GM23338 (cell line): ENCODE data around the gene SDHAF2. TPM values are rescaled to one million over a fixed set of nuclear protein-coding genes. Genes with fewer than 3 reads are reported as not detected.
A peak's percentile ranks its signal among the peaks of the same experiment; 100 is the strongest.

Source experiments
- ATAC-seq: fragments of 200-7000 bp; cut with Tn5 transposase; 3 replicates; pipeline ENCODE4 v1.9.1; 2020
- DNase-seq: peaks from one replicate; pipeline ENCODE4 v3.0.0-alpha.2; 2015; ENCODE audit warnings: low spot score
- H2AFZ ChIP-seq: fragments of 200-600 bp; sonication (generic); 2 replicates; pipeline ENCODE4 v1.8.0; 2016; ENCODE audit warnings: antibody characterized with exemption, mild to moderate bottlenecking, moderate library complexity
- H3F3A ChIP-seq: fragments of 200-600 bp; sonication (generic); replicated peaks from 2 replicates; pipeline ENCODE4 v1.8.0; 2017; ENCODE audit warnings: antibody characterized with exemption, mixed run types, low read depth
- H3K27ac ChIP-seq: fragments of 200-600 bp; sonication (generic); 2 replicates; pipeline ENCODE4 v1.6.1; 2016; ENCODE audit warnings: low read depth
- H3K27me3 ChIP-seq: fragments of 200-600 bp; sonication (generic); 2 replicates; pipeline ENCODE4 v1.8.0; 2016; ENCODE audit warnings: mild to moderate bottlenecking, mixed run types, moderate library complexity; ENCODE audit not compliant: insufficient read depth
- H3K36me3 ChIP-seq: fragments of 200-600 bp; sonication (generic); 2 replicates; pipeline ENCODE4 v1.8.0; 2016; ENCODE audit warnings: mild to moderate bottlenecking; ENCODE audit not compliant: insufficient read depth
- H3K4me1 ChIP-seq: fragments of 200-600 bp; sonication (generic); 2 replicates; pipeline ENCODE4 v1.8.0; 2016; ENCODE audit warnings: mild to moderate bottlenecking, moderate library complexity; ENCODE audit not compliant: insufficient read depth
- H3K4me2 ChIP-seq: fragments of 200-600 bp; sonication (generic); 2 replicates; pipeline ENCODE4 v1.7.1; 2017; ENCODE audit warnings: mixed run types
- H3K4me3 ChIP-seq: fragments of 200-600 bp; sonication (generic); 2 replicates; pipeline ENCODE4 v1.6.1; 2016; ENCODE audit warnings: mixed run types
- H3K79me2 ChIP-seq: fragments of 200-600 bp; sonication (generic); replicated peaks from 2 replicates; pipeline ENCODE4 v1.8.0; 2017; ENCODE audit warnings: mild to moderate bottlenecking; ENCODE audit not compliant: insufficient read depth
- H3K9me2 ChIP-seq: fragments of 200-600 bp; sonication (generic); 2 replicates; pipeline ENCODE4 v1.8.0; 2017; ENCODE audit not compliant: insufficient read depth
- H4K20me1 ChIP-seq: fragments of 200-600 bp; sonication (generic); replicated peaks from 2 replicates; pipeline ENCODE4 v1.8.0; 2017; ENCODE audit warnings: mild to moderate bottlenecking; ENCODE audit not compliant: insufficient read depth
- H3K27ac Mint-ChIP-seq: 2 replicates; pipeline ENCODE4 v1.8.0; 2020; ENCODE audit warnings: inconsistent platforms, mild to moderate bottlenecking, moderate library complexity, mixed read lengths
- H3K27me3 Mint-ChIP-seq: 3 replicates; pipeline ENCODE4 v1.8.0; 2022; ENCODE audit warnings: low read depth, mild to moderate bottlenecking, moderate library complexity, mixed read lengths, inconsistent platforms; ENCODE audit not compliant: insufficient read depth, poor library complexity
- H3K36me3 Mint-ChIP-seq: 3 replicates; pipeline ENCODE4 v1.8.0; 2021; ENCODE audit warnings: low read depth, mild to moderate bottlenecking, inconsistent platforms, moderate library complexity, mixed read lengths
- H3K4me1 Mint-ChIP-seq: 3 replicates; pipeline ENCODE4 v1.8.0; 2020; ENCODE audit warnings: mild to moderate bottlenecking, inconsistent platforms, mixed read lengths
- H3K4me3 Mint-ChIP-seq: 3 replicates; pipeline ENCODE4 v1.8.0; 2021; ENCODE audit warnings: moderate library complexity, mild to moderate bottlenecking, inconsistent platforms, mixed read lengths
- H3K9me3 Mint-ChIP-seq: 3 replicates; pipeline ENCODE4 v1.8.0; 2020; ENCODE audit warnings: moderate library complexity, mild to moderate bottlenecking, inconsistent platforms, mixed read lengths
- CREB1 ChIP-seq: fragments of 250-450 bp; sonication (Bioruptor Pico); IDR thresholded peaks from 2 replicates; pipeline ENCODE4 v1.5.0; 2020; ENCODE audit warnings: low read depth, mild to moderate bottlenecking, moderate library complexity
- EZH2 ChIP-seq: fragments of 200-600 bp; sonication (generic); IDR thresholded peaks from one replicate; pipeline ENCODE4 v1.8.0; 2017; ENCODE audit warnings: antibody characterized with exemption, mild to moderate bottlenecking, low read depth; ENCODE audit not compliant: unreplicated experiment
- EZH2phosphoT487 ChIP-seq: fragments of 200-600 bp; sonication (generic); IDR thresholded peaks from one replicate; pipeline ENCODE4 v1.8.1; 2018; ENCODE audit warnings: antibody characterized with exemption; ENCODE audit not compliant: unreplicated experiment
- JUNB ChIP-seq: IDR thresholded peaks from one replicate; pipeline ENCODE4 v1.6.1; 2016; ENCODE audit warnings: antibody characterized with exemption; ENCODE audit not compliant: unreplicated experiment
- POLR2AphosphoS5 ChIP-seq: IDR thresholded peaks from 2 replicates; pipeline ENCODE4 v1.6.1; 2016; ENCODE audit warnings: antibody characterized with exemption, low read depth
- STAT1 ChIP-seq: IDR thresholded peaks from one replicate; pipeline ENCODE4 v1.6.1; 2016; ENCODE audit warnings: antibody characterized with exemption; ENCODE audit not compliant: unreplicated experiment
- ZNF114 ChIP-seq: fragments of 250-450 bp; sonication (Bioruptor Pico); IDR thresholded peaks from 2 replicates; pipeline ENCODE4 v1.5.0; 2020; ENCODE audit warnings: mild to moderate bottlenecking, moderate library complexity
- ZNF331 ChIP-seq: fragments of 250-450 bp; sonication (Bioruptor Pico); IDR thresholded peaks from 2 replicates; pipeline ENCODE4 v1.5.0; 2020; ENCODE audit warnings: low read depth, mild to moderate bottlenecking, moderate library complexity
- polyA plus RNA-seq: library from polyadenylated mRNA; unstranded; fragments of >200 nt; fragmentation: Nextera tagmentation; extraction: Ambion mirVana; gene quantifications from 2 replicates; pipeline ENCODE4 v1.2.1, GENCODE V29; 2016
- total RNA-seq: library from RNA; depleted of rRNA; stranded (reverse); fragments of >200 nt; shearing (Covaris generic); gene quantifications from 2 replicates; pipeline ENCODE4 v1.2.3, GENCODE V29; 2014
- TF ChIP-seq, protein P1 (sequence below): IDR thresholded peaks from 2 replicates; pipeline ENCODE4 v1.6.1; 2016; ENCODE audit warnings: antibody characterized with exemption
- TF ChIP-seq, protein P2 (sequence below): fragments of 250-450 bp; sonication (Bioruptor Pico); IDR thresholded peaks from 2 replicates; pipeline ENCODE4 v1.5.0; 2020; ENCODE audit warnings: mild to moderate bottlenecking, moderate library complexity

Gene SDHAF2
- total and polyA plus RNA-seq, 2 experiments from 2014 or later, result 53.8 to 57.0 TPM

DNA sequence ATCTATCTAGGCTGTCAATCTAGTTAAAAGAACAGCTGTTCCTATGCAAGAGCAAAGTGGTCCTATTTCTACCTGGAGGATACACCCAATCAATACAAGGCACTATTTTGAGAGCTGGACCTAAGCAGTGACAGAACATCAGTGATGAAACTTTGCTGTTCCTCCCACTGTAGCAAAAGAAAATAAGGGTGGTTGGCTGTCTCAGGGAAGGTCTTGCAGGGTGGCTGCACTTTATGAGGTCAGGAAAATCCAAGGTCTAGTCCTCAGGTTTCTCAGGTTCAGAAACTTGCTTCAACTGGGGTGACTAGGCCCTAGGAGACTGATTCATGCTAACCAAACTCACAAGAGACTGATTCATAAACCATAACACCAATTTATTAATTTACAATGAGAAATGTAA lies 11.8 kb upstream of the SDHAF2 start:
- H3K4me3 Mint-ChIP-seq, result no peak overlapping the region
- H3K4me2 ChIP-seq, result no peak overlapping the region
- H3K79me2 ChIP-seq, result peaks cover 62% of the 10 kb centered on the region
- peak overlapping the region; percentile 26; the same call in 1 of the 2 replicates for H3K27ac Mint-ChIP-seq
- no peak overlapping the region for H3K27ac ChIP-seq
- H3K4me1 ChIP-seq, result no peaks in the 10 kb centered on the region
- peaks cover 94% of the 10 kb centered on the region for H3K36me3 Mint-ChIP-seq
- ATAC-seq (no peak), DNase-seq (no peak)
- H3K27me3 ChIP-seq, result no peaks in the 10 kb centered on the region
- H3F3A ChIP-seq, result peaks cover 15% of the 10 kb centered on the region
- TF ChIP-seq ZNF331 (CRISPR knock-in tag) (no peak), EZH2phosphoT487 (no peak), JUNB (no peak), ZNF114 (CRISPR knock-in tag) (no peak)
- TF ChIP-seq, protein P1, sequence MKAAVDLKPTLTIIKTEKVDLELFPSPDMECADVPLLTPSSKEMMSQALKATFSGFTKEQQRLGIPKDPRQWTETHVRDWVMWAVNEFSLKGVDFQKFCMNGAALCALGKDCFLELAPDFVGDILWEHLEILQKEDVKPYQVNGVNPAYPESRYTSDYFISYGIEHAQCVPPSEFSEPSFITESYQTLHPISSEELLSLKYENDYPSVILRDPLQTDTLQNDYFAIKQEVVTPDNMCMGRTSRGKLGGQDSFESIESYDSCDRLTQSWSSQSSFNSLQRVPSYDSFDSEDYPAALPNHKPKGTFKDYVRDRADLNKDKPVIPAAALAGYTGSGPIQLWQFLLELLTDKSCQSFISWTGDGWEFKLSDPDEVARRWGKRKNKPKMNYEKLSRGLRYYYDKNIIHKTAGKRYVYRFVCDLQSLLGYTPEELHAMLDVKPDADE, result no peak
- no peak overlapping the region for H2AFZ ChIP-seq
- H3K27me3 Mint-ChIP-seq, result no peaks in the 10 kb centered on the region
- peaks cover 52% of the 10 kb centered on the region for H4K20me1 ChIP-seq
- H3K4me3 ChIP-seq, result no peak overlapping the region
- H3K9me2 ChIP-seq, result no peaks in the 10 kb centered on the region
- H3K9me3 Mint-ChIP-seq, result no peaks in the 10 kb centered on the region
- no peaks in the 10 kb centered on the region for H3K4me1 Mint-ChIP-seq
- peaks cover 88% of the 10 kb centered on the region for H3K36me3 ChIP-seq

DNA sequence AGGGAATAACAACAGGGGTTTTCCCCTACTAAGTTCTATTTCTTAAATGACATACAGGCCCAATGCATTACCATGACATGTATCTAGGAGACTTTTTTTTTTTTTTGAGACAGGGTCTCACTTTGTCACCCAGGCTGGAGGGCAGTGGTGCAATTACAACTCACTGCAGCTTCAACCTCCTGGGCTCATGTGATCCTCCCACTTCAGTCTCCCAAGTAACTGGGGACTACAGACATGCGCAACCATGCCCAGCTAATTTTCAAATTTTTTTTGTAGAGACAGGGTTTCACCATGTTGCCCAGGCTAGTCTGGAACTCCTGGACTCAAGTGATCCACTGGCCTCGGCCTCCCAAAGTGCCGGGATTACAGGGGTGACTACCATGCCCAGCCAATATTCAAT lies 7.7 kb upstream of the SDHAF2 start:
- peaks cover 91% of the 10 kb centered on the region for H3K36me3 Mint-ChIP-seq
- H3K27ac Mint-ChIP-seq, result no peak overlapping the region
- DNase-seq (no peak), ATAC-seq (no peak)
- no peaks in the 10 kb centered on the region for H3K9me3 Mint-ChIP-seq
- peaks cover 63% of the 10 kb centered on the region for H4K20me1 ChIP-seq
- H3K36me3 ChIP-seq, result peaks cover 93% of the 10 kb centered on the region
- H3K4me3 Mint-ChIP-seq, result no peak overlapping the region
- no peaks in the 10 kb centered on the region for H3K4me1 ChIP-seq
- H3K4me2 ChIP-seq, result no peak overlapping the region
- H3K9me2 ChIP-seq, result no peaks in the 10 kb centered on the region
- no peak overlapping the region for H3K27ac ChIP-seq
- no peaks in the 10 kb centered on the region for H3K27me3 Mint-ChIP-seq
- no peaks in the 10 kb centered on the region for H3K4me1 Mint-ChIP-seq
- H3F3A ChIP-seq, result peaks cover 30% of the 10 kb centered on the region
- no peaks in the 10 kb centered on the region for H3K27me3 ChIP-seq
- no peak overlapping the region for H2AFZ ChIP-seq
- no peak overlapping the region for H3K4me3 ChIP-seq
- peaks cover 95% of the 10 kb centered on the region for H3K79me2 ChIP-seq
- TF ChIP-seq, protein P1, result no peak
- TF ChIP-seq, protein P2, sequence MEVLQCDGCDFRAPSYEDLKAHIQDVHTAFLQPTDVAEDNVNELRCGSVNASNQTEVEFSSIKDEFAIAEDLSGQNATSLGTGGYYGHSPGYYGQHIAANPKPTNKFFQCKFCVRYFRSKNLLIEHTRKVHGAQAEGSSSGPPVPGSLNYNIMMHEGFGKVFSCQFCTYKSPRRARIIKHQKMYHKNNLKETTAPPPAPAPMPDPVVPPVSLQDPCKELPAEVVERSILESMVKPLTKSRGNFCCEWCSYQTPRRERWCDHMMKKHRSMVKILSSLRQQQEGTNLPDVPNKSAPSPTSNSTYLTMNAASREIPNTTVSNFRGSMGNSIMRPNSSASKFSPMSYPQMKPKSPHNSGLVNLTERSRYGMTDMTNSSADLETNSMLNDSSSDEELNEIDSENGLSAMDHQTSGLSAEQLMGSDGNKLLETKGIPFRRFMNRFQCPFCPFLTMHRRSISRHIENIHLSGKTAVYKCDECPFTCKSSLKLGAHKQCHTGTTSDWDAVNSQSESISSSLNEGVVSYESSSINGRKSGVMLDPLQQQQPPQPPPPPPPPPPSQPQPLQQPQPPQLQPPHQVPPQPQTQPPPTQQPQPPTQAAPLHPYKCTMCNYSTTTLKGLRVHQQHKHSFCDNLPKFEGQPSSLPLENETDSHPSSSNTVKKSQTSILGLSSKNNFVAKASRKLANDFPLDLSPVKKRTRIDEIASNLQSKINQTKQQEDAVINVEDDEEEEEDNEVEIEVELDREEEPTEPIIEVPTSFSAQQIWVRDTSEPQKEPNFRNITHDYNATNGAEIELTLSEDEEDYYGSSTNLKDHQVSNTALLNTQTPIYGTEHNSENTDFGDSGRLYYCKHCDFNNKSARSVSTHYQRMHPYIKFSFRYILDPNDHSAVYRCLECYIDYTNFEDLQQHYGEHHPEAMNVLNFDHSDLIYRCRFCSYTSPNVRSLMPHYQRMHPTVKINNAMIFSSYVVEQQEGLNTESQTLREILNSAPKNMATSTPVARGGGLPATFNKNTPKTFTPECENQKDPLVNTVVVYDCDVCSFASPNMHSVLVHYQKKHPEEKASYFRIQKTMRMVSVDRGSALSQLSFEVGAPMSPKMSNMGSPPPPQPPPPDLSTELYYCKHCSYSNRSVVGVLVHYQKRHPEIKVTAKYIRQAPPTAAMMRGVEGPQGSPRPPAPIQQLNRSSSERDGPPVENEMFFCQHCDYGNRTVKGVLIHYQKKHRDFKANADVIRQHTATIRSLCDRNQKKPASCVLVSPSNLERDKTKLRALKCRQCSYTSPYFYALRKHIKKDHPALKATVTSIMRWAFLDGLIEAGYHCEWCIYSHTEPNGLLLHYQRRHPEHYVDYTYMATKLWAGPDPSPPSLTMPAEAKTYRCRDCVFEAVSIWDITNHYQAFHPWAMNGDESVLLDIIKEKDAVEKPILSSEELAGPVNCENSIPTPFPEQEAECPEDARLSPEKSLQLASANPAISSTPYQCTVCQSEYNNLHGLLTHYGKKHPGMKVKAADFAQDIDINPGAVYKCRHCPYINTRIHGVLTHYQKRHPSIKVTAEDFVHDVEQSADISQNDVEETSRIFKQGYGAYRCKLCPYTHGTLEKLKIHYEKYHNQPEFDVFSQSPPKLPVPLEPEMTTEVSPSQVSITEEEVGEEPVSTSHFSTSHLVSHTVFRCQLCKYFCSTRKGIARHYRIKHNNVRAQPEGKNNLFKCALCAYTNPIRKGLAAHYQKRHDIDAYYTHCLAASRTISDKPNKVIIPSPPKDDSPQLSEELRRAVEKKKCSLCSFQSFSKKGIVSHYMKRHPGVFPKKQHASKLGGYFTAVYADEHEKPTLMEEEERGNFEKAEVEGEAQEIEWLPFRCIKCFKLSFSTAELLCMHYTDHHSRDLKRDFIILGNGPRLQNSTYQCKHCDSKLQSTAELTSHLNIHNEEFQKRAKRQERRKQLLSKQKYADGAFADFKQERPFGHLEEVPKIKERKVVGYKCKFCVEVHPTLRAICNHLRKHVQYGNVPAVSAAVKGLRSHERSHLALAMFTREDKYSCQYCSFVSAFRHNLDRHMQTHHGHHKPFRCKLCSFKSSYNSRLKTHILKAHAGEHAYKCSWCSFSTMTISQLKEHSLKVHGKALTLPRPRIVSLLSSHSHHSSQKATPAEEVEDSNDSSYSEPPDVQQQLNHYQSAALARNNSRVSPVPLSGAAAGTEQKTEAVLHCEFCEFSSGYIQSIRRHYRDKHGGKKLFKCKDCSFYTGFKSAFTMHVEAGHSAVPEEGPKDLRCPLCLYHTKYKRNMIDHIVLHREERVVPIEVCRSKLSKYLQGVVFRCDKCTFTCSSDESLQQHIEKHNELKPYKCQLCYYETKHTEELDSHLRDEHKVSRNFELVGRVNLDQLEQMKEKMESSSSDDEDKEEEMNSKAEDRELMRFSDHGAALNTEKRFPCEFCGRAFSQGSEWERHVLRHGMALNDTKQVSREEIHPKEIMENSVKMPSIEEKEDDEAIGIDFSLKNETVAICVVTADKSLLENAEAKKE (CRISPR knock-in tag), result no peak
- TF ChIP-seq STAT1, result no peak
- TF ChIP-seq POLR2AphosphoS5, result no peak
- no peak for TF ChIP-seq JUNB
- no peak for TF ChIP-seq EZH2
- no peak for TF ChIP-seq EZH2phosphoT487
- no peak for TF ChIP-seq CREB1 (CRISPR knock-in tag)
- no peak for TF ChIP-seq ZNF331 (CRISPR knock-in tag)
